Neuron (in vitro differentiated cells): ENCODE data around the gene ABLIM1.

Experiments
- H2AFZ ChIP-seq: one replicate; pipeline ENCODE4 v1.6.1; 2013; ENCODE audit warnings: low read depth, mild to moderate bottlenecking, inconsistent platforms, low read length, moderate library complexity
- H3K27me3 ChIP-seq: one replicate; pipeline ENCODE4 v1.6.1; 2013; ENCODE audit warnings: low read length; ENCODE audit not compliant: insufficient read depth
- H3K36me3 ChIP-seq: one replicate; pipeline ENCODE4 v1.6.1; 2013; ENCODE audit warnings: low read length; ENCODE audit not compliant: insufficient read depth
- H3K4me1 ChIP-seq: one replicate; pipeline ENCODE4 v1.6.1; 2013; ENCODE audit warnings: low read length; ENCODE audit not compliant: insufficient read depth
- H3K4me3 ChIP-seq: 2 replicates; pipeline ENCODE4 v1.5.1; 2013; ENCODE audit warnings: mild to moderate bottlenecking, low read length, moderate library complexity
- H3K9me3 ChIP-seq: one replicate; pipeline ENCODE4 v1.6.1; 2013; ENCODE audit warnings: low read length

The ABLIM1 gene

GRCh38 chr10:114427124-114427852 is 230.8 kb downstream of the ABLIM1 start:
- peaks cover 11% of the 10 kb centered on the region for H3K4me1 ChIP-seq
- no peak overlapping the region for H2AFZ ChIP-seq
- H3K4me3 ChIP-seq = no peak overlapping the region
- H3K27me3 ChIP-seq = no peaks in the 10 kb centered on the region
- no peaks in the 10 kb centered on the region for H3K36me3 ChIP-seq
- H3K9me3 ChIP-seq = no peaks in the 10 kb centered on the region

- Histone ChIP-seq H3K9me3 (no peaks in the 10 kb centered on the region), H3K36me3 (no peaks in the 10 kb centered on the region), H3K27me3 (no peaks in the 10 kb centered on the region), H3K4me3 (no peak overlapping the region), H3K4me1 (peaks cover 11% of the 10 kb centered on the region), H2AFZ (no peak overlapping the region)
Measured at GRCh38 chr10:114426476-114426875, 231.6 kb downstream of the ABLIM1 start.

- Histone ChIP-seq H2AFZ (no peak overlapping the region), H3K36me3 (no peaks in the 10 kb centered on the region), H3K4me1 (no peaks in the 10 kb centered on the region), H3K9me3 (no peaks in the 10 kb centered on the region), H3K27me3 (no peaks in the 10 kb centered on the region), H3K4me3 (no peak overlapping the region)
Measured at GRCh38 chr10:114420811-114421485, 237.1 kb downstream of the ABLIM1 start.

- no peaks in the 10 kb centered on the region for H3K27me3 ChIP-seq
- H3K9me3 ChIP-seq = no peaks in the 10 kb centered on the region
- H3K4me3 ChIP-seq = no peak overlapping the region
- H3K36me3 ChIP-seq = no peaks in the 10 kb centered on the region
- no peaks in the 10 kb centered on the region for H3K4me1 ChIP-seq
- H2AFZ ChIP-seq = no peak overlapping the region
Measured at GRCh38 chr10:114418109-114418508, 240.0 kb downstream of the ABLIM1 start.

- Histone ChIP-seq H3K36me3 (no peaks in the 10 kb centered on the region), H3K27me3 (peaks cover 17% of the 10 kb centered on the region), H2AFZ (no peak overlapping the region), H3K4me1 (no peaks in the 10 kb centered on the region), H3K4me3 (no peak overlapping the region), H3K9me3 (no peaks in the 10 kb centered on the region)
Measured at GRCh38 chr10:114412907-114413797, 244.9 kb downstream of the ABLIM1 start.

- Histone ChIP-seq H3K4me1 (no peaks in the 10 kb centered on the region), H3K36me3 (no peaks in the 10 kb centered on the region), H3K4me3 (no peak overlapping the region), H3K27me3 (peaks cover 41% of the 10 kb centered on the region), H2AFZ (no peak overlapping the region), H3K9me3 (no peaks in the 10 kb centered on the region)
Measured at GRCh38 chr10:114408968-114409444, 249.1 kb downstream of the ABLIM1 start.

- Histone ChIP-seq H3K36me3 (no peaks in the 10 kb centered on the region), H3K9me3 (no peaks in the 10 kb centered on the region), H3K4me3 (no peak overlapping the region), H3K4me1 (peaks cover 6% of the 10 kb centered on the region), H2AFZ (no peak overlapping the region), H3K27me3 (peaks cover 48% of the 10 kb centered on the region)
Measured at GRCh38 chr10:114408112-114408967, 249.7 kb downstream of the ABLIM1 start.

GRCh38 chr10:114406455-114406854 is 251.6 kb downstream of the ABLIM1 start:
- H3K4me3 ChIP-seq = no peak overlapping the region
- H3K27me3 ChIP-seq = peaks cover 53% of the 10 kb centered on the region
- H3K36me3 ChIP-seq = no peaks in the 10 kb centered on the region
- H3K4me1 ChIP-seq = peaks cover 14% of the 10 kb centered on the region
- no peaks in the 10 kb centered on the region for H3K9me3 ChIP-seq
- H2AFZ ChIP-seq = no peak overlapping the region

GRCh38 chr10:114405011-114405350 is 253.1 kb downstream of the ABLIM1 start:
- Histone ChIP-seq H3K4me3 (no peak overlapping the region), H3K9me3 (no peaks in the 10 kb centered on the region), H3K4me1 (peaks cover 15% of the 10 kb centered on the region), H3K36me3 (no peaks in the 10 kb centered on the region), H2AFZ (no peak overlapping the region), H3K27me3 (peaks cover 60% of the 10 kb centered on the region)

GRCh38 chr10:114404171-114405010 is 253.7 kb downstream of the ABLIM1 start, which contains the start of gene AFAP1L2:
TSS of gene AFAP1L2 (minus strand) at chr10:114404502. CDS start at chr10:114404455, 47 bp downstream.
- H3K36me3 ChIP-seq = no peaks in the 10 kb centered on the region
- H3K9me3 ChIP-seq = no peaks in the 10 kb centered on the region
- H2AFZ ChIP-seq = peak within 1 kb of the TSS; percentile 38
- peaks cover 17% of the 10 kb centered on the region for H3K4me1 ChIP-seq
- H3K27me3 ChIP-seq = peaks cover 55% of the 10 kb centered on the region
- peak within 1 kb of the TSS; percentile 33 for H3K4me3 ChIP-seq

GRCh38 chr10:114403541-114404161 is 254.4 kb downstream of the ABLIM1 start:
- Histone ChIP-seq H3K27me3 (peaks cover 52% of the 10 kb centered on the region), H3K36me3 (no peaks in the 10 kb centered on the region), H3K4me3 (peak overlapping the region; percentile 33), H3K4me1 (peaks cover 17% of the 10 kb centered on the region), H2AFZ (peak overlapping the region; percentile 34), H3K9me3 (no peaks in the 10 kb centered on the region)
